Limb (tissue), 2 donors: Measurements from ENCODE around the gene PSMA4.
"Not testable (repeated sequence)": the region's sequence is repeated elsewhere in the genome, so short reads cannot be mapped to it uniquely, and the experiment has no call there.

Experiments used
- DNase-seq, 2 donors: peaks; one replicate each; pipeline ENCODE4 v3.0.0-alpha.2; 2016; ENCODE audit errors: extremely low spot score in 2 of 2

PSMA4 gene

DNA sequence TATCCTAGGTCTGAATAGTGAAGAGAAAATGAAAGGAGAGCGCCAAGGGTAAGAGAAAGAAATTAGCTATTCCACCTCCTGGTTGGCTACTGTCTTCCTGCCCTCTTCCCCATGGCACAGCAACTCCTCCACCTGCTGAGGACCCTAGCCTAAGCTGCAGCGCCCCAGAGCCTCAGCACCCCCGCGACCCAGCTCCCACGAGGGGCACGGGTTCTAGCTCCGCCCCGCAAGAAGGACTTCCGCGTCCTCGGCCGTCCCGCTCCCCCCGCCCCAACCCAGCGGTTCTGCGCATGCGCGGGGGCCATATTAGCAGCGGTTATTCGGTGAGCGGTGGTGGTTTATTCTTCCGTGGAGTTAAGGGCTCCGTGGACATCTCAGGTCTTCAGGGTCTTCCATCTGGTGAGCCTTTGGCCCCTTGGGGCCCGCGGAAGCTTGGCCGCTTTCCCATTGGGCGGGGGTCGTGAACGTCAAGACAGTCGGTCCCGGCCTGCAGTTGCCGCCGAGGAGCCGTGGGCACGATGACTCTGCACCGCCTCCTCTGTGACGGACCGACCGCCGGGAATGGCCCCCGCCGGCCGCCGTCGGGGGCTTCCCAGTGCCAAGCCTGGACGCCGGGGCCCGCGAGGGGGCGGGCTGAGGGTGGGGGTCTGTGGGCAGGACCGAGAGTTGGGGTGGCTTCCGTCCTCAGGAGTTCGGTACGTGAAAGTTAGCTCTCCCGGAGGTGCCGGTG is at the start of gene PSMA4:
TSS of gene PSMA4 (plus strand) at position 304 of the 730 bp plus-strand sequence. CDS start 1,484 bp downstream, outside the sequence.
- DNase-seq = peak; percentile 92 to 97

DNA sequence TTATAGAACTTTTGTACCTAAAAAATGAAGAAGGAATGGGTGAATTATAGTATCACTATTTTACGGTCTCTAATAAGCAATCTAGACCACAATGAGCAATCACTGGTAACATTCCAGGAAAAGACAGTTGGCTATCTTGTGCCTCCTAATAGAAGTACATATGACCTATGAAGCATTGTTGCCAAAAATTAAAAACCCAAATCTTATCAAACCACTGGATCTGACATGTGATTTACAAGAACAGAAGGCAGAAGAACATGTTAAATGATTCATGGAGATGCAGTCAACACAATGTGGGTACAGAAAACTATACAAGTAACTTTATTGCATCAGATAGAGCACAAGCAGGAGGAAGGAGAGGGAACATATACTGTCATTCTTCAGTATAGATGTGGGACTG is 47.4 kb upstream of the PSMA4 start:
- no peak for DNase-seq

DNA sequence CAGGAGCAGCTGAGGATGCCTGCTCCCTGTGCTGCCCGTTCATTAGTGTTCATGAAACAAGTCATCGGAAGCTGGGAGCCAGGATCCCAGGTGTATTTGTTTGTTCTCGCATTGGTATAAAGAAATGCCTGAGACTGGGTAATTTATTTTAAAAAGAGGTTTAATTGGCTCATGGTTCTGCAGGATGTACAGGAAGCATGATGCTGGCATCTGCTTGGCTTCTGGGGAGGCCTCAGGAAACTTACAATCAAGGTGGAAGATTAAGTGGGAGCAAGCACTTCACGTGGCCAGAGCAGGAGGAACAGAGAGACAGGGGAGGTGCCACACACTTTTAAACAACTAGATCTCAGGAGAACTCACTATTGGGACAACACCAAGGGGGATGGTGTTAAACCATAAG is 38.4 kb upstream of the PSMA4 start:
- DNase-seq = no peak

DNA sequence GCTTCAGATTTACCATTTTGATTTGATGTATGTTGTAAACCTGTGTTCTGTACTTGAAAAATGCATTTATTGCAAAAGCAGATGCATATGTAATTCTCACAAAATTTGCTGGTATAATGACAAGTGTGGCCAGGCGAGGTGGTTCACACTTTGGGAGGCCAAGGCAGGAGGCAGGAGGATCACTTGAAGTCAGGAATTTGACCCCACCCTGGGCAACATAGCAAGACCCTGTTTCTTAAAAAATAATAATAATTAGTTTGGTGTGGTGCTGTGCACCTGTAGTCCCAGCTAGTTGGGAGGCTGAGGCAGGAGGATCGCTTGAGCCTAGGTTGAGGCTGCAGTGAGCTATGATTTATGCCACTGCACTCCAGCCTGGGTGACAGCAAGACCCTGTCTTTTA is 37.6 kb upstream of the PSMA4 start:
- DNase-seq = no peak

DNA sequence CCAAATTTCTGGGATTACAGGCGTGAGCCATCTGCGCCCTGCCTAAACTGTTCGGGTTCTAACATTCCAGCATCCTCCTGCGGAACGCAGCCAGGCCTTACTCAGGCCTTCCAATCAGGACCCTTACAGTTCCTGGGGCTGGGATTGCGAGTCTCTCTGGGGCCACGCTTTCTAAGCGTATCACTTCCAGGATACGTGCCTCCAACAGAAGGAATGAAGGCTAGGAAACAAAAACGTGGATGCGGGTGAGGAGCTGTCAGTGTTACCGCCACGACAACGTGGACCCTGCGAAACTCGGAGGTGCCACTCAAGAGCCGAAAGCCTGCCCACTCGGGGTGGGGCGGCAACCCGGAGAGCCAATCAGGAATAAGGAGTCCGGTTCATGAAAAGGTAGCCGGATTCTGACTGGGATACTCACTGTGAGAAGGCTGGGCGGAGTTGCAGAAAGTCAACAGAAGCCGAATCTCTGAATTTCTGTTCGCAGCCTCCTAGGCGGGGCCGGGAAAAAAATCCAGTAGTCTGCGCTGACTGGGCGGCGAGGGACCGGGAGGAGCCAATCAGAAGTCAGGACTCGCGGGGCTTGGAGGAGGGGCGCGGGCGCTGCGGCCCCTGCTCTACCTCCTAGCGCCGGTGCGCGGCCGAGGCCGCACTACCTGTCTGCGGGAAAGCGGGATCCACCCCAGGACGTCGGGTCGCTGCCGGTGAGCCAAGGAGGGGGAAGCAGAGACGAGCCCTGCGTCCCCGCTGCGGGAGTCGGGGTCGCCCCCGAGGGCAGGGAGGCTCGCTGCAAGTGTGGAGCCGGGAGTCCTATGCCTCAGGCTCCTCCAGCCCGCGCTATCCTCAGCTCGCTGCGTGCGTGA is 33.0 kb upstream of the PSMA4 start, which contains the start of gene HYKK:
TSS of gene HYKK (plus strand) at position 607 of the 860 bp plus-strand sequence. CDS start 5,512 bp downstream, outside the sequence.
- DNase-seq = peak; percentile 92 to 97

DNA sequence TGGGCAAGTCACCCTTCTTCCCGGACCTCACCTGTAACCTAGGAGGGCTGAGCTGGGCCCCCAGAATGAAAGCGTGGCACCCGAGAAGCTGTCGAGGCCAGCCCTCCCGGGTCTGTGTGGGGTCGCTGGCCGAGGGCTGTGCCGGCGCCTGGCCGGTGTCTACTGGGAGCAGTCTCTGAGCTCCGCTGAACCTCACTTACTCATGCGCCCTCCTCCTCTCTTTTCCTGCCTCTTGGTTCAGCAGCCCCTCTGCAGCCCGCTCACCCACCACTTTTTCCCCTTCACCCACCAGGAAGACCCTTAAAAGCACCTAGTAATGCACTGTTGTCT is 32.4 kb upstream of the PSMA4 start:
- DNase-seq = no peak

DNA sequence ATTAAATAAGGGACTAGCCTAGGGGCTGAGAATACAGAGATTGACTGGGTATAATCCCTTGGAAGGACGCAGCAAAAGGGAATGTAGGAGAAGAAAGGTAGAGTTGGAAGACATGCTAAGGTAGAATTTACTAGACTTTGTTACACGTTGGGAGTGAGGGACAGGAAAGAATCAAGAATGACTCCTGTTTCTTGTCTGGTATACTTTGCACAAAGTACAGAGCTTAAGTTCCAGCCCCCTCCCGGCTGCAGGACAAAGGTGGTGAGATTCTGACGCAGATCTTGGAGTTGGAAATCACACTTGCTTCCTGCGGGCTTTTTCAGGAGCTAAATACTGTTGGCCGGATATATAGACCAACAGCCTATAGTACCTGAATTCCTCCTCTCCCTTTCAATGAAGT is 32.0 kb upstream of the PSMA4 start:
- no peak for DNase-seq

DNA sequence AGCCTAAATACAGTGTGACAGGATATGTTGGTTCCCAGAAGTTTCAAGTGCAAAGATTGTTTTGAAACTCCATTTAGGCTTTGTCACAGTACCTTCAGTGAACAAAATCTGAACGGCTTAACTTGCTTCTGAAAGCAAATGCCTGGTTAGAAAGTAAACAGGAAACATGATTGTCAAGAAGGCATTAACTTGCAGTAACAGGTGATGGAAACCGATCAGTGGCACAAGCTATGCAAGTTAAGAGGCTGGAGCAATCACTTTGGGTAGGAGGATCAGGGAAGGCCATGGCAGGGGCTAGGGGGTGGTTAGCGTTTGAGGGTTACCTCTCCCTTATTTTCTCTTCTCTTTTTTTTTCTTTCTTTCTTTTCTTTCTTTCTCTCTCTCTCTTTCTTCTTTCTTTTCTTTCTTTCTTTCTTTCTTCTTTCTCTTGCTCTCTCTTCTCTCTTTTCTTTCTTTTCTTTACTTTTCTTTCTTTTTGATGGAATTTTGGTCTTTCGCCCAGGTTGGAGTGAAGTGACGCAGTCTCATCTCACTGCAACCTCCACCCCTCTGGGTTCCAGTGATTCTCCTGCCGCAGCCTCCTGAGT is 30.4 kb upstream of the PSMA4 start:
- no peak for DNase-seq

DNA sequence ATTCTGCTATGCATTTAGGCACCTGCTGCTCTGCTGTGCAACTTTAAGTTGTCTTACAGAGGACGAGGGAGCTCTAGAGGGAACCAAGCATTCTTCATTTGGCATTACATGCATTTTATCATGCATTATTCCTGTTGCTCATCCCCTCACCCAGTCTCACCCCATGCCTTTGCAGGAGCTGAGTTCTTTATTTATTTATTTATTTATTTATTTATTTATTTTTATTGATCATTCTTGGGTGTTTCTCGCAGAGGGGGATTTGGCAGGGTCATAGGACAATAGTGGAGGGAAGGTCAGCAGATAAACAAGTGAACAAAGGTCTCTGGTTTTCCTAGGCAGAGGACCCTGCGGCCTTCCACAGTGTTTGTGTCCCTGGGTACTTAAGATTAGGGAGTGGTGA is 20.2 kb upstream of the PSMA4 start:
- not testable (repeated sequence) for DNase-seq

DNA sequence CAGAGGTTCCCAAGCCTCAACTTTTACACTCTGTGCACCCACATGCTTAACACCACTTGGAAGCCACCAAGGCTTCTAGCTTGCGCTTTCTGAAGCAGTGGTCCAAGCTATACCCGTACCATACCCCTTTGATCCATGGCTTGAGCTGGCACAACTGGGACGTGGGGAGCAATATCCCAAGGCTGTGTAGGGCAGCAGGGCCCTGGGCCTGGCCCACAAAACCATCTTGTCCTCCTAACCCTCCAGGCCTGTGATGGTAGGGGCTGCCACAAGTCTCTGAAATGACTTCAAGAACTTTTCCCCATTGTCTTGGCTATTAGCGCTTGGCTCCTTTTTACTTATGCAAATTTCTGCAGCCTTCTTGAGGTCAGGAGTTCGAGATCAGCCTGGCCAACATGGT is 16.0 kb upstream of the PSMA4 start:
- DNase-seq = no peak

DNA sequence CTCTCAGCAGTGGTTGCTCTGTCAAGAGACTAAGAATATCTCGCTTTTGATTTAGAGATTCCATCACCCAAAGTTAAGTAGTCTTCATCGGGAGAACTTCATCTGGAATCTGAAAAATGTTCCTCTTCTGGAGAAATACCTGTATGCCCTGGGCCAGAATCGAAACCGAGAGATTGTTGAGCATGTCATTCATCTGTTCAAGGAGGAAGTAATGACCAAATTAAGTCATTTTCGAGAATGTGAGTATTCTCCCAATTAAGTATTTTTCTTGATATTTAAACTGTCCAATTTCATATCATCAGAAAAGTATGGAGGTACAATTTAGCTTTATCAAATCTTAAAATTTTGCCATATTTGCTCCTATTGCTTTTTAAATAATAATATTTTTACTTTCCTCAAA is 12.9 kb upstream of the PSMA4 start:
- DNase-seq = no peak

DNA sequence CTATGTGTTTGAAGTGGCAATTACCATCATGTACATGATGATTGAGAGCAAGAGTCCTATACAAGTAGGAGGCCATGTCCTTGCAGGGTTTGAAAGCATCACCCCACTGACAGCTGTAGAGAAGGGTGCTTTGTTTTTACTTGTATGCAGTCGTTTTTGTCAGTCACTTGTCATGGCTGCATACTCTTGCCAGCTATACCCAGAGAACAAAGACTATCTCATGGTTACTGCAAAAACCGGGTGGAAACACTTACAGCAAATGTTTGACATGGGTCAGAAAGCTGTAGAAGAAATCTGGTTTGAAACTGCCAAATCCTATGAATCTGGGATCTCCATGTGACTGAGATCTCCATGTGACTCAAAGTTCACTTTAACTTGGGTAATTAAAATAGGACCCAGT is 6.9 kb upstream of the PSMA4 start:
- DNase-seq = no peak

DNA sequence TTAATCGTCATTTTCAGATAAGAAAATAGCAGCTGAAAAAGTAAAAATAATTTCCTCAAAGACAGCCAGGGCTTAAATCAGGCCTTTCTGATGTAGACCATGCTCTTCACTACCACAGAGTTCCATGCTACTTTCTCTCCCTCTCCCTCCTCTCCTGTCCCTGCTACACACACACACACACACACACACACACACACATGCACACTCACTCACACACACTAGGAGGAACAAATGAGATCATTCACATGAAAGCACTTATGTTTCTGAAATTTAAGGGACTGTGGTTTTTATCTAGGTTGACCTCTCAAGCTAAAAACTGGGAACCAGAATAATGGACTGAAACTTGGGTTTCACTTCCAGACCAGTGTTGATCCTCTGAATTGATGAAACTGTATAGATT is 4.1 kb upstream of the PSMA4 start:
- no peak for DNase-seq

DNA sequence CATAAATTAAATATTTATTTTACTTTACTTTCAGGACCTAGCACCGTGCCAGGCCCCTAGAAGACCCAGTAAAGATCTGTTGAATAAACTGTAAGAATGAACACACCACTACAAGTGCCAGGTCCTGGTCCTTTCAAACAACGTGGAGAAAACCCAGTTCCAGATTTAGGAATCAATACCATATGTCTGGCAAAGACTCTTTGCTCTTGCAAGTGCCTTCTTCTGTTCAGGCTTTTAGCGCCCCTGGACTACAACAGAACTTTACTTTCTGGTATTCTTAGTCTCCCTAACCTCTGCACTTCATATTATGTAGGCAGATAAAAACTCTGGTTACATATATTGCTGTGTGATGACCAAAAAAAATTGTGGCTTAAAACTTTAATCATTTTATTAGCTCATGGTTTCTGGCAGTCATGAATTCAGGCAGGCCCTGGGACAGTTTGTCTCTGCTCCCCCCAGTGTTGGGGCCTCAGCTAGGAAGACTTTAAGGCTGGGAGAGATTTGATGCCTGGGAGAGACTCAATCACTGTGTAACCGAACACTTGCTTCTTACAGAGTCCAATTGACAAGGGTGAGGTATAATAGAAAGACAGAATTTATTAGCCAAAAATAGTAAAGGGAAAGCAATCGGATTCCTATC is 2.9 kb upstream of the PSMA4 start:
- peak in 1 of 2 donors; percentile 46 for DNase-seq

DNA sequence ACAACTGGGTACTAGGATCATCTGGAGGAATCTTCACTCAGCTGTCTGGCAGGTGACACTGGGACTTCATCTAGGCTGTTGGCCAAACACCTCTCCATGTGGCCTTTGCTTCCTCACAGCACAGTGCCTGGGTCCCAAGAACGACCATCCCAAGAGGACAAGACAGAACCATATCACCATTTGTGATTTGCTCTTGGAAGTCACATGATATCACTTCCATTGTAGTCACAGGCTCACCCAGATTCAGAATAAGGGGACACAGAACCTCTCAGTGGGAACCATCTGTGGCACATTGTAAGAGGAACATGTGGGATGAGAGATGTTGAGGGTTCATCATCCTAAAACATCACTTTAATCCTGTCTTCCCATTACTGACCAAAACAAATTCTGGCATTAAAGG is 1.9 kb upstream of the PSMA4 start:
- DNase-seq = no peak

DNA sequence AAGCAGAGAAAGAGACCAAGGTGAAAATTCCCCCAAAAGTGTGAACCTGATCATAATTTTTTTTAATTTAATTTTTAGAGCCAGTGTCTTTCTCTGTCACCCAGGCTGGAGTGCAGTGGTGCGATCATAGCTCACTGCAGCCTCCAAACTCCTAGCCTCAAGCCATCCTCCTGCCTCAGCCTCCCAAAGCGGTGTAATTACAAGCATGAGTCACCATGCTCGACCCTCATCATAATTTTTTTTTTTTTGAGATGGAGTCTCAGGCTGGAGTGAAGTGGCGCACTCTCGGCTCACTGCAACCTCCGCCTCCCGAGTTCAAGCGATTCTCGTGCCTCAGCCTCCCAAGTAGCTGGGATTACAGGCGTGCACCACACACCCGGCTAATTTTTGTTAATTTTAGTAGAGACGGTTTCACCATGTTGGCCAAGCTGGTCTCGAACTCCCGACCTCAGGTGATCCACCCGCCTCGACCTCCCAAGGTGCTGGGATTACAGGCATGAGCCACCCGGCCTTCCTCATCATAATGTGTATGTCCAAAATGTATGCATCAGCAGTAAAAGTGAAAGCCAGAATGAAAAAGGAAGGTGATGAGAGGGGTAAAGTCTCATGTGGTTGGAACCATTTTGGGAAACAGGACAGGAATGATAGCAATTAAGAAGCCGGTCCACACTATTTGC is 642 bp upstream of the PSMA4 start:
- DNase-seq = not testable (repeated sequence)

DNA sequence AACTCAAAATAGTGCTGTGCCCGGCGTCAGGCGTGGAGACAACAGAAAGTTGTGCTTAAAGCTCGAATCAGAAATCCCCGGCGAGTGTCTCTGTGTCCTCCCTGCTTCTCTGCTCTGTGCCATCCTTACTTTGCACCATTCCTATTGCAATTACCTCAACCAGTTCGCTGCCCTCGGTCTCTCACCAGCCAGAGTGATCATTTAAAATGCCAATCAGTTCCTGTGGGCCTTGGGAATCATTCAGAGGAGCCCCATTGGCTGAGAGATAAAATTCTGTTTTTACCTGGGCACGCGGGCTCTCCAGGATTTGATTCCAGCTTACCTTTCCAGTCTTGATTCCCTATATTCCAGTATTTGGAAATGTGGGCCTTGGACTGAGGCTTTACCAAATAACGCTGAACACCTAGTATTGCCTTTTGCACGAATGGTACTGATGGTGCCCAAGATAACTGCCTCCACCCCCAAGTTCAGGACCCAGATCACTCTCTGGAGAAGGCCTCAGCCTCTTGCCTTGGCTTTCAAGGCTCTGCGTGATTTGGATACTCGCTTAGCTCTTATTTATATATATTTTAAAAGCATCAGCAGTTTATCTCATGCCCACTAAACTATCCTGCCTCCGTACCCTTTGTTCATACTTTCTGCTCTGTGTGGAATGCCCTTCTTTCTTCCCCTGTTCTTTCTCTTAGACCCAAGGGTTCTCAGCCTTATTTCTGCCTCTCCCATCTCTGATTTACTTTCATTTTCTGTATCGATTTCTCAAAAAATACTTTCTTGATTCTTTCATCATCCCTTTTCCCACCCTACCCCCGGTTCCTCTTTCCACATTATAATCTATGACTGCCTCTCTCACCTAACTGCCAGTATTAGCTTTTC is 863 bp downstream of the PSMA4 start:
- no peak for DNase-seq

DNA sequence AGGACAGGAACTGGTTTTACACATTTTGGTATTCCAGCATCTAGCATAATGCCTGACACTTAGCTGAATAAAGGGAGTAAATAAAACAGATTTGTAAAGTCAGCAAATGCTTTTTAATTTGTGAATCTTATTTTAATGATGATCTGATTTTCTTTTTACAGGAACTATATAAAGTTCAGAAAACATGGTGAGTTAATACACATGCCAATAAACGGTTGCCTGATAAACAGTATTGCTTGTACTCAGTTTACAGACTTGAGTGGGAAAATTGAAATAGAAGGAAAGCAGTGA is 1.4 kb downstream of the PSMA4 start:
- DNase-seq = no peak

DNA sequence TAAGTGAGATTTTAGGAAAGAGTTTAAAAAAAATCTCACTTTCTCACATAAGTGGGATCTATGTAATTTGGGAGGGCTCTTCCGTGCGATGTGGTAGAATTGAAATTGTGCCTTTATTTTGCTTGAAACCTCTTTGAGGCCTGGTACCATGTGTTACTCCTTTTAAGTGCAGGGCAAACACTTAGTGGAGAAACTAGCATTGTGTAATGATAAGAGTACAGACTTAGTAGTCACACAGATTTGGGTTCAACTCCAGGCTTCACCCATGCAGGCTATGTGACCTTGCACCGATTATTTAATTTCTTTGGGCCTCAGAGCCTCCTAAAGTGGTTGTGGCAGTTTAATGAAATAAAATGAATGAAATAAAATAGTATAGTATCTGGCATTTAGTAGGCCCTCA is 2.4 kb downstream of the PSMA4 start:
- no peak for DNase-seq

DNA sequence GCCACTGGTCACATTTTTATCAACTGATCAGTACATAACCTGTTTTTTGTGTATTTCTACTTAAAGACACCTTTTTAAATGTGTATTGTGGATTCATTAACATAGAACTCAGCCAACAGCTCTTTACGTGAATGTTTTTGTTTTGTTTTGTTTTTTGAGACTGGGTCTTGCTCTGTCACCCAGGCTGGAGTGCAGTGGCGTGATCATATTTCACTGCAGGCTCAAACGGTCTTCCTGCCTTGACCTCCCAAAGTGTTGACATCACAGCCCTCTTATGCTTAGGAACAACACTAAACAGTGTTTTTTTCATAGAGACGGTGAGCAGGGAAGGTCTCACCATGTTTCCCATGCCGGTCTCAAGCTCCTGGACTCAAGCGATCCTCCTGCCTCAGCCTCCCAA is 9.9 kb downstream of the PSMA4 start:
- no peak for DNase-seq

DNA sequence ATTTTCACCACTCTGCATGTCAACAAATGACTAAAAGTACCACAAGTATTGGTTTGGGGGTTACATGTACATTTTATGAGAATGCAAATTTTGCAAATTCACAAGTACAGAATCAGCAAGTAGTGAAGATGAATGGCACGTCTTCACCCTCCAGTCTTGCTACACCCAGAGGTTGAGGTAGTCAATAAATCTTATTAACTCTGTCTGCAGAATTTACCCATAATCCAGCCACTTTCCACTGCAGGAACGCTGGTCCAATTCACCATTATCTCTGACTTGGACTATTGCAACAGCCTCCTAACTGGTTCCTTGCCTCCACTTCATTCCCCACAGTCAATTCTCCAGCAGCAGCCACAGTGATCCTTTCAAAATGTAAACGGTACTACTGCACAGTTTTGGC is 10.6 kb downstream of the PSMA4 start:
- no peak for DNase-seq
